H9 (cell line): ENCODE measurements around the gene VEZT. TPM values are rescaled to one million over a fixed set of nuclear protein-coding genes. Genes with fewer than 3 reads are reported as not detected.

Source experiments
- DNase-seq: peaks from one replicate; pipeline ENCODE4 v3.0.0-alpha.2; 2017
- H2AFZ ChIP-seq: one replicate; pipeline ENCODE4 v1.6.1; 2013; ENCODE audit warnings: mild to moderate bottlenecking, low read length, control low read depth, moderate library complexity
- H2AK5ac ChIP-seq: 2 replicates; pipeline ENCODE4 v1.6.1; 2013; ENCODE audit warnings: low read length, control low read depth, mixed read lengths; ENCODE audit not compliant: insufficient read length
- H2BK120ac ChIP-seq: one replicate; pipeline ENCODE4 v1.6.1; 2013; ENCODE audit warnings: low read depth, mild to moderate bottlenecking, low read length, control low read depth, inconsistent platforms; ENCODE audit not compliant: poor library complexity, severe bottlenecking
- H2BK12ac ChIP-seq: 2 replicates; pipeline ENCODE4 v1.6.1; 2013; ENCODE audit warnings: low read length, control low read depth, mixed read lengths, low read depth; ENCODE audit not compliant: insufficient read length
- H2BK15ac ChIP-seq: 2 replicates; pipeline ENCODE4 v1.6.1; 2013; ENCODE audit warnings: low read depth, low read length, control low read depth
- H2BK20ac ChIP-seq: one replicate; pipeline ENCODE4 v1.6.1; 2013; ENCODE audit warnings: low read depth, mild to moderate bottlenecking, low read length, control low read depth, inconsistent platforms; ENCODE audit not compliant: poor library complexity, severe bottlenecking
- H2BK5ac ChIP-seq: 2 replicates; pipeline ENCODE4 v1.6.1; 2013; ENCODE audit warnings: low read length, control low read depth, mixed read lengths; ENCODE audit not compliant: insufficient read length
- H3K14ac ChIP-seq: 2 replicates; pipeline ENCODE4 v1.6.1; 2013; ENCODE audit warnings: low read length, control low read depth; ENCODE audit not compliant: insufficient read depth
- H3K18ac ChIP-seq: 2 replicates; pipeline ENCODE4 v1.6.1; 2013; ENCODE audit warnings: low read depth, mild to moderate bottlenecking, mixed read lengths, low read length, control low read depth; ENCODE audit not compliant: insufficient read length
- H3K23ac ChIP-seq: 2 replicates; pipeline ENCODE4 v1.6.1; 2013; ENCODE audit warnings: low read length, control low read depth, mixed read lengths, low read depth; ENCODE audit not compliant: insufficient read length
- H3K23me2 ChIP-seq: 2 replicates; pipeline ENCODE4 v1.6.1; 2013; ENCODE audit warnings: low read depth, mild to moderate bottlenecking, mixed read lengths, low read length, control low read depth; ENCODE audit not compliant: insufficient read length, poor library complexity, severe bottlenecking
- H3K27ac ChIP-seq: 2 replicates; pipeline ENCODE4 v1.5.1; 2013; ENCODE audit warnings: low read length, control low read depth, mixed read lengths, low read depth; ENCODE audit not compliant: insufficient read length
- H3K27me3 ChIP-seq: 2 replicates; pipeline ENCODE4 v1.6.1; 2013; ENCODE audit warnings: low read length, control low read depth, inconsistent platforms; ENCODE audit not compliant: insufficient read depth
- H3K4ac ChIP-seq: 2 replicates; pipeline ENCODE4 v1.6.1; 2013; ENCODE audit warnings: low read depth, mild to moderate bottlenecking, control low read depth, inconsistent platforms, low read length, moderate library complexity
- H3K4me1 ChIP-seq: 2 replicates; pipeline ENCODE4 v1.6.1; 2013; ENCODE audit warnings: low read length, control low read depth, inconsistent platforms; ENCODE audit not compliant: insufficient read depth
- H3K4me2 ChIP-seq: 2 replicates; pipeline ENCODE4 v1.6.1; 2013; ENCODE audit warnings: low read length, control low read depth, mixed read lengths; ENCODE audit not compliant: insufficient read length, insufficient read depth
- H3K56ac ChIP-seq: 2 replicates; pipeline ENCODE4 v1.6.1; 2013; ENCODE audit warnings: low read depth, mild to moderate bottlenecking, mixed read lengths, low read length, control low read depth; ENCODE audit not compliant: insufficient read length
- H3K79me1 ChIP-seq: 2 replicates; pipeline ENCODE4 v1.6.1; 2013; ENCODE audit warnings: low read depth, mild to moderate bottlenecking, moderate library complexity, low read length, control low read depth, inconsistent platforms; ENCODE audit not compliant: insufficient read depth, poor library complexity, severe bottlenecking
- H3K79me2 ChIP-seq: 2 replicates; pipeline ENCODE4 v1.6.1; 2013; ENCODE audit warnings: low read length, control low read depth, inconsistent platforms; ENCODE audit not compliant: insufficient read depth
- H3K9ac ChIP-seq: 2 replicates; pipeline ENCODE4 v1.6.1; 2013; ENCODE audit warnings: low read length, control low read depth, mixed read lengths; ENCODE audit not compliant: insufficient read length; ENCODE audit errors: extremely low read depth
- H3K9me3 ChIP-seq: one replicate; pipeline ENCODE4 v1.6.1; 2013; ENCODE audit warnings: low read depth, low read length, inconsistent platforms; ENCODE audit not compliant: control insufficient read depth
- H3T11ph ChIP-seq: one replicate; pipeline ENCODE4 v1.6.1; 2013; ENCODE audit warnings: mild to moderate bottlenecking, low read length, control low read depth, inconsistent platforms
- H4K20me1 ChIP-seq: one replicate; pipeline ENCODE4 v1.6.1; 2013; ENCODE audit not compliant: control insufficient read depth, insufficient read length, insufficient read depth
- H4K5ac ChIP-seq: 2 replicates; pipeline ENCODE4 v1.6.1; 2013; ENCODE audit warnings: low read depth, mild to moderate bottlenecking, mixed read lengths, low read length, control low read depth; ENCODE audit not compliant: insufficient read length
- H4K8ac ChIP-seq: replicated peaks from 2 replicates; pipeline ENCODE4 v1.6.1; 2013; ENCODE audit warnings: low read length, control low read depth, mixed read lengths, low read depth; ENCODE audit not compliant: insufficient read length
- H4K91ac ChIP-seq: 2 replicates; pipeline ENCODE4 v1.6.1; 2013; ENCODE audit warnings: low read depth, mild to moderate bottlenecking, moderate library complexity, mixed read lengths, low read length, control low read depth; ENCODE audit not compliant: insufficient read length
- H3K27ac Mint-ChIP-seq, 3 experiments: 2 replicates in 2 of 3; 3 replicates in 1 of 3; pipeline ENCODE4 v1.8.0; 2020 to 2021; ENCODE audit warnings: mixed read lengths in 3 of 3, mild to moderate bottlenecking in 1 of 3, moderate library complexity in 1 of 3
- H3K27me3 Mint-ChIP-seq: 2 replicates; pipeline ENCODE4 v1.8.0; 2021; ENCODE audit warnings: low read depth, mild to moderate bottlenecking, moderate library complexity, mixed read lengths
- H3K36me3 Mint-ChIP-seq, 3 experiments: 2 replicates in 2 of 3; 3 replicates in 1 of 3; pipeline ENCODE4 v1.8.0; 2020 to 2021; ENCODE audit warnings: low read depth in 3 of 3, mixed read lengths in 3 of 3; ENCODE audit not compliant: insufficient read depth in 1 of 3
- H3K4me1 Mint-ChIP-seq, 2 experiments: 2 replicates each; pipeline ENCODE4 v1.8.0; 2020; ENCODE audit warnings: mixed read lengths in 2 of 2
- H3K4me3 Mint-ChIP-seq, 2 experiments: 2 replicates in 1 of 2; 3 replicates in 1 of 2; pipeline ENCODE4 v1.8.0; 2020 to 2021; ENCODE audit warnings: mild to moderate bottlenecking in 2 of 2, mixed read lengths in 2 of 2, moderate library complexity in 1 of 2
- H3K9me3 Mint-ChIP-seq, 2 experiments: 2 replicates in 1 of 2; 3 replicates in 1 of 2; pipeline ENCODE4 v1.8.0; 2020; ENCODE audit warnings: mild to moderate bottlenecking in 2 of 2, mixed read lengths in 2 of 2, moderate library complexity in 1 of 2
- WGBS: extraction: QIAGEN DNeasy Blood & Tissue Kit; methylation state at CpG from one replicate; pipeline ENCODE4 v1.1.7; 2013; ENCODE audit warnings: missing lambda C conversion rate, low lambda C conversion rate, mixed read lengths; ENCODE audit not compliant: insufficient read length; ENCODE audit errors: extremely low coverage; 5-methylcytosine and 5-hydroxymethylcytosine counted together
- total RNA-seq: library from RNA; stranded (reverse); gene quantifications from 2 replicates; pipeline ENCODE4 v1.2.1, GENCODE V29; 2021
- TF ChIP-seq, protein P1 (sequence below): fragments of 200-600 bp; sonication (generic); conservative IDR thresholded peaks from 3 replicates; pipeline ENCODE4 v1.8.0; 2021; ENCODE audit warnings: antibody characterized with exemption, mild to moderate bottlenecking

Gene VEZT
- total RNA-seq, 1 experiment from 2014 or later, result 69.8 TPM

DNA sequence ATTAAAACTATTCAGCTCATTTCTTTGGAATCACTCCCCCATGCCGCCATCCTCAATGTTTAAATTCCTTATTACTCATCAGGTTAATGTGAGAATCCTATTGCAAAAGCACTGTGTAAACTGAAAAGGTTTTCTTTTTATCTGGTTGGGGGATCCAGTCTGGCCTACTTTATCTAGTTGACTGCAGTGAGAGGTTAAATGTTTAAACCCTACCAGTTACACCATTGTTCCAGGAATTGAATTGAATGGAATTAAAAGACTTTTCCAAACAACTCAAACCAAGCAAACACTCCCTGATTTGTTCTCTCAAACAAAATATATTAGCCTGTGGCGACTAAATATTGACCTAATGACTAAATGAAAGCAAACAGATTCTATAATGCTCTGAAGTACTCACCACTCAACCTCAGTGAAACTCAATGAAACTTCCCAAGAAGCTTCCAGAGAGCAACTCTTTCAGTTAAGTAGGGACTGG, 100.5 kb downstream of the VEZT start:
- H3K9me3 Mint-ChIP-seq, result no peaks in the 10 kb centered on the region
- H3K18ac ChIP-seq, result no peak overlapping the region
- no peaks in the 10 kb centered on the region for H3K4me1 ChIP-seq
- no peak overlapping the region for H2BK20ac ChIP-seq
- H3K9ac ChIP-seq, result no peak overlapping the region
- no peak overlapping the region for H2BK12ac ChIP-seq
- no peak overlapping the region for H4K5ac ChIP-seq
- H4K8ac ChIP-seq, result no peak overlapping the region
- no peak overlapping the region for H3K14ac ChIP-seq
- H2BK5ac ChIP-seq, result no peak overlapping the region
- H3K27ac Mint-ChIP-seq, result no peak overlapping the region
- WGBS, result no CpG with 5 or more reads among the region's 2 CpGs
- TF ChIP-seq, protein P1, sequence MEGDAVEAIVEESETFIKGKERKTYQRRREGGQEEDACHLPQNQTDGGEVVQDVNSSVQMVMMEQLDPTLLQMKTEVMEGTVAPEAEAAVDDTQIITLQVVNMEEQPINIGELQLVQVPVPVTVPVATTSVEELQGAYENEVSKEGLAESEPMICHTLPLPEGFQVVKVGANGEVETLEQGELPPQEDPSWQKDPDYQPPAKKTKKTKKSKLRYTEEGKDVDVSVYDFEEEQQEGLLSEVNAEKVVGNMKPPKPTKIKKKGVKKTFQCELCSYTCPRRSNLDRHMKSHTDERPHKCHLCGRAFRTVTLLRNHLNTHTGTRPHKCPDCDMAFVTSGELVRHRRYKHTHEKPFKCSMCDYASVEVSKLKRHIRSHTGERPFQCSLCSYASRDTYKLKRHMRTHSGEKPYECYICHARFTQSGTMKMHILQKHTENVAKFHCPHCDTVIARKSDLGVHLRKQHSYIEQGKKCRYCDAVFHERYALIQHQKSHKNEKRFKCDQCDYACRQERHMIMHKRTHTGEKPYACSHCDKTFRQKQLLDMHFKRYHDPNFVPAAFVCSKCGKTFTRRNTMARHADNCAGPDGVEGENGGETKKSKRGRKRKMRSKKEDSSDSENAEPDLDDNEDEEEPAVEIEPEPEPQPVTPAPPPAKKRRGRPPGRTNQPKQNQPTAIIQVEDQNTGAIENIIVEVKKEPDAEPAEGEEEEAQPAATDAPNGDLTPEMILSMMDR, result no peak
- H3K4me3 Mint-ChIP-seq, result no peak overlapping the region
- H3K23ac ChIP-seq, result no peak overlapping the region
- H3K79me2 ChIP-seq, result no peaks in the 10 kb centered on the region
- no peaks in the 10 kb centered on the region for H3K27me3 Mint-ChIP-seq
- H3K23me2 ChIP-seq, result no peaks in the 10 kb centered on the region
- DNase-seq, result no peak
- no peak overlapping the region for H3K27ac ChIP-seq
- H3K36me3 Mint-ChIP-seq, result no peaks in the 10 kb centered on the region
- no peak overlapping the region for H2AFZ ChIP-seq
- H3K4me2 ChIP-seq, result no peak overlapping the region
- no peaks in the 10 kb centered on the region for H3K79me1 ChIP-seq
- no peak overlapping the region for H3K56ac ChIP-seq
- no peak overlapping the region for H3K4ac ChIP-seq
- H4K20me1 ChIP-seq, result no peaks in the 10 kb centered on the region
- no peak overlapping the region for H4K91ac ChIP-seq
- H3T11ph ChIP-seq, result no peak overlapping the region
- no peak overlapping the region for H2BK15ac ChIP-seq
- H3K9me3 ChIP-seq, result no peaks in the 10 kb centered on the region
- H3K4me1 Mint-ChIP-seq, result no peaks in the 10 kb centered on the region
- no peak overlapping the region for H2BK120ac ChIP-seq
- no peaks in the 10 kb centered on the region for H3K27me3 ChIP-seq
- no peak overlapping the region for H2AK5ac ChIP-seq
